C4-2B (cell line): ENCODE measurements around the gene PIGU.

ENCODE experiments used
- CTCF ChIP-seq: fragments of 450-650 bp; conservative IDR thresholded peaks from 2 replicates; pipeline ENCODE4 v1.5.1; 2017; ENCODE audit warnings: mild to moderate bottlenecking
- ZFX ChIP-seq: fragments of 450-650 bp; IDR thresholded peaks from 2 replicates; pipeline ENCODE4 v1.6.1; 2017

- TF ChIP-seq CTCF (no peak), ZFX (no peak)
Observed at GRCh38 chr20:34716921-34717229, 40.0 kb upstream of the PIGU start.
